Lower leg skin (tissue), 3 donors: ENCODE results near the gene RCL1.

Source experiments
- POLR2A ChIP-seq, 2 donors: fragments of 450-650 bp; IDR thresholded peaks; one replicate each; pipeline ENCODE4 v1.6.1; 2016 to 2017; ENCODE audit warnings: antibody characterized with exemption in 2 of 2, mild to moderate bottlenecking in 1 of 2, moderate library complexity in 1 of 2
- TF ChIP-seq, protein P1 (sequence below), 3 donors: fragments of 450-650 bp; IDR thresholded peaks; one replicate each; pipeline ENCODE4 v1.5.1; 2016; ENCODE audit warnings: antibody characterized with exemption in 3 of 3, mild to moderate bottlenecking in 3 of 3, moderate library complexity in 2 of 3

GRCh38 chr9:4755026-4755609 is 37.6 kb upstream of the RCL1 start:
- TF ChIP-seq, protein P1, sequence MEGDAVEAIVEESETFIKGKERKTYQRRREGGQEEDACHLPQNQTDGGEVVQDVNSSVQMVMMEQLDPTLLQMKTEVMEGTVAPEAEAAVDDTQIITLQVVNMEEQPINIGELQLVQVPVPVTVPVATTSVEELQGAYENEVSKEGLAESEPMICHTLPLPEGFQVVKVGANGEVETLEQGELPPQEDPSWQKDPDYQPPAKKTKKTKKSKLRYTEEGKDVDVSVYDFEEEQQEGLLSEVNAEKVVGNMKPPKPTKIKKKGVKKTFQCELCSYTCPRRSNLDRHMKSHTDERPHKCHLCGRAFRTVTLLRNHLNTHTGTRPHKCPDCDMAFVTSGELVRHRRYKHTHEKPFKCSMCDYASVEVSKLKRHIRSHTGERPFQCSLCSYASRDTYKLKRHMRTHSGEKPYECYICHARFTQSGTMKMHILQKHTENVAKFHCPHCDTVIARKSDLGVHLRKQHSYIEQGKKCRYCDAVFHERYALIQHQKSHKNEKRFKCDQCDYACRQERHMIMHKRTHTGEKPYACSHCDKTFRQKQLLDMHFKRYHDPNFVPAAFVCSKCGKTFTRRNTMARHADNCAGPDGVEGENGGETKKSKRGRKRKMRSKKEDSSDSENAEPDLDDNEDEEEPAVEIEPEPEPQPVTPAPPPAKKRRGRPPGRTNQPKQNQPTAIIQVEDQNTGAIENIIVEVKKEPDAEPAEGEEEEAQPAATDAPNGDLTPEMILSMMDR (IDR thresholded peaks at IDR 0.05) = no peak
- TF ChIP-seq POLR2A (IDR thresholded peaks at IDR 0.05) = no peak
